HepG2 (cell line): Measurements from ENCODE around the gene CCT6A. TPM values are rescaled to one million over a fixed set of nuclear protein-coding genes. Genes with fewer than 3 reads are reported as not detected.

Source experiments
- CENPT ChIP-seq: sonication (generic); formaldehyde crosslinking; IDR thresholded peaks from 2 replicates; pipeline ENCODE4 v1.8.0; 2022; ENCODE audit warnings: low read depth, mild to moderate bottlenecking, moderate library complexity, missing genetic modification reagents
- CENPX ChIP-seq: sonication (generic); formaldehyde crosslinking; IDR thresholded peaks from 2 replicates; pipeline ENCODE4 v1.9.0; 2021; ENCODE audit warnings: mild to moderate bottlenecking, missing genetic modification reagents, moderate library complexity
- CHCHD3 ChIP-seq: sonication (generic); formaldehyde crosslinking; IDR thresholded peaks from 2 replicates; pipeline ENCODE4 v1.8.0; 2022; ENCODE audit warnings: mild to moderate bottlenecking, missing genetic modification reagents, moderate library complexity
- CHD2 ChIP-seq: IDR thresholded peaks from 2 replicates; pipeline ENCODE4 v1.6.1; 2011; ENCODE audit warnings: low read depth, low read length, improper control_type of control experiment
- DNMT3B ChIP-seq: conservative IDR thresholded peaks from 2 replicates; pipeline ENCODE4 v1.6.1; 2016; ENCODE audit warnings: missing biosample characterization, control low read depth
- GMEB1 ChIP-seq: sonication (generic); formaldehyde crosslinking; IDR thresholded peaks from 2 replicates; pipeline ENCODE4 v1.5.1; 2020; ENCODE audit warnings: missing genetic modification reagents, mild to moderate bottlenecking, borderline replicate concordance
- HMGXB4 ChIP-seq, 2 experiments: sonication (generic) in 1 of 2; formaldehyde crosslinking in 1 of 2; IDR thresholded peaks; 2 replicates each; pipeline versions ENCODE4 v1.4.0 to v1.6.1; 2018 to 2020; ENCODE audit warnings: missing genetic modification reagents in 2 of 2, borderline replicate concordance in 1 of 2, low read depth in 1 of 2, mild to moderate bottlenecking in 1 of 2, missing biosample characterization in 1 of 2
- HNF4A ChIP-seq: sonication (generic); formaldehyde crosslinking; IDR thresholded peaks from 2 replicates; pipeline ENCODE4 v1.4.0; 2020; ENCODE audit warnings: missing genetic modification reagents
- ISL2 ChIP-seq: sonication (generic); formaldehyde crosslinking; IDR thresholded peaks from 2 replicates; pipeline ENCODE4 v1.5.0; 2020; ENCODE audit warnings: missing genetic modification reagents
- JUNB ChIP-seq: sonication (generic); formaldehyde crosslinking; IDR thresholded peaks from 2 replicates; pipeline ENCODE4 v1.8.0; 2022; ENCODE audit warnings: missing genetic modification reagents, mild to moderate bottlenecking, borderline replicate concordance
- MIER2 ChIP-seq: IDR thresholded peaks from 2 replicates; pipeline ENCODE4 v1.6.1; 2016; ENCODE audit warnings: missing biosample characterization, missing genetic modification reagents
- MXI1 ChIP-seq: IDR thresholded peaks from 3 replicates; pipeline ENCODE4 v1.6.1; 2012; ENCODE audit warnings: low read depth, low read length, inconsistent platforms, borderline replicate concordance
- SALL1 ChIP-seq: sonication (generic); formaldehyde crosslinking; IDR thresholded peaks from 2 replicates; pipeline ENCODE4 v1.8.0; 2022; ENCODE audit warnings: mild to moderate bottlenecking, missing genetic modification reagents
- ZFP82 ChIP-seq: sonication (generic); formaldehyde crosslinking; IDR thresholded peaks from 2 replicates; pipeline ENCODE4 v1.5.1; 2020; ENCODE audit warnings: mild to moderate bottlenecking, missing genetic modification reagents, borderline replicate concordance
- ZKSCAN1 ChIP-seq: fragments of 150-350 bp; IDR thresholded peaks from 2 replicates; pipeline ENCODE4 v1.6.1; 2014; ENCODE audit warnings: low read length
- ZNF124 ChIP-seq: sonication (generic); formaldehyde crosslinking; IDR thresholded peaks from 2 replicates; pipeline ENCODE4 v1.4.0; 2020; ENCODE audit warnings: missing genetic modification reagents
- ZNF18 ChIP-seq: sonication (generic); formaldehyde crosslinking; IDR thresholded peaks from 2 replicates; pipeline ENCODE4 v1.8.0; 2022; ENCODE audit warnings: mild to moderate bottlenecking, missing genetic modification reagents; ENCODE audit not compliant: insufficient replicate concordance
- ZNF350 ChIP-seq: sonication (generic); formaldehyde crosslinking; IDR thresholded peaks from 2 replicates; pipeline ENCODE4 v1.4.0; 2020; ENCODE audit warnings: mild to moderate bottlenecking, low read depth, missing genetic modification reagents, borderline replicate concordance
- ZNF460 ChIP-seq: sonication (generic); formaldehyde crosslinking; IDR thresholded peaks from 2 replicates; pipeline ENCODE4 v1.5.1; 2020; ENCODE audit warnings: missing genetic modification reagents, mild to moderate bottlenecking, borderline replicate concordance
- ZNF672 ChIP-seq: sonication (generic); formaldehyde crosslinking; IDR thresholded peaks from 2 replicates; pipeline ENCODE4 v1.8.1; 2022; ENCODE audit warnings: missing genetic modification reagents
- ZSCAN5A ChIP-seq: sonication (generic); formaldehyde crosslinking; IDR thresholded peaks from 2 replicates; pipeline ENCODE4 v1.8.0; 2022; ENCODE audit warnings: mild to moderate bottlenecking, missing genetic modification reagents, borderline replicate concordance
- polyA plus RNA-seq, 8 experiments: library from polyadenylated mRNA; depleted of rRNA in 3 of 8; stranded (reverse) in 7 of 8; unstranded in 1 of 8; fragments of >200 nt; fragmentation: Illumina TruSeq in 4 of 8; extraction: Trizol in 4 of 8; gene quantifications; 2 replicates each; pipeline versions ENCODE4 v1.2.1 to v1.2.3, GENCODE V29; 2011 to 2016; ENCODE audit warnings: low read depth in 4 of 8, missing spikeins in 1 of 8, mixed read lengths in 1 of 8; ENCODE audit not compliant: insufficient read depth in 1 of 8
- total RNA-seq, 5 experiments: library from RNA; depleted of rRNA; stranded (reverse); fragments of >200 nt; fragmentation: Illumina TruSeq; extraction: Trizol; gene quantifications; 2 replicates each; pipeline ENCODE4 v1.2.3, GENCODE V29; 2016; ENCODE audit warnings: low read depth in 1 of 5

Gene CCT6A
- total and polyA plus RNA-seq, 2 of the 13 experiments (the other 11 are each of a cell fraction or from before 2014, with no cell fraction given) = 219 to 292 TPM

GRCh38 chr7:56051339-56052191 lies at the start of gene CCT6A, which contains the start of gene PSPH (continued):
- TF ChIP-seq ZFP82 (CRISPR knock-in tag) (no peak), ZNF124 (CRISPR knock-in tag) (peak; percentile 69; the same call in 1 of the 2 replicates), SALL1 (CRISPR knock-in tag) (peak; percentile 92), MXI1 (peak; percentile 87; the same call in 1 of the 3 replicates), CHD2 (peak; percentile 88), ZNF18 (CRISPR knock-in tag) (no peak), ZNF460 (CRISPR knock-in tag) (peak; percentile 49; the same call in 1 of the 2 replicates), ISL2 (peak; percentile 31; the same call in 1 of the 2 replicates), CHCHD3 (no peak), MIER2 (CRISPR knock-in tag) (no peak), JUNB (CRISPR knock-in tag) (no peak), HMGXB4 (CRISPR knock-in tag; IDR thresholded peaks at IDR 0.05; ENCODE audit: borderline replicate concordance in 1 of 2, low read depth in 1 of 2) (peak; percentile 26 to 69; a peak in 3 of 4 replicates), HNF4A (no peak), ZKSCAN1 (no peak), ZSCAN5A (CRISPR knock-in tag) (no peak; the same call in 1 of the 2 replicates), ZNF350 (peak; percentile 88), CENPX (CRISPR knock-in tag) (no peak), DNMT3B (CRISPR knock-in tag) (no peak), GMEB1 (CRISPR knock-in tag) (peak; percentile 100), ZNF672 (CRISPR knock-in tag) (no peak), CENPT (CRISPR knock-in tag) (no peak)
